ENCODE results near the gene LPCAT3.
"Not testable (repeated sequence)": the region's sequence is repeated elsewhere in the genome, so short reads cannot be mapped to it uniquely, and the experiment has no call there.

The LPCAT3 gene, protein sequence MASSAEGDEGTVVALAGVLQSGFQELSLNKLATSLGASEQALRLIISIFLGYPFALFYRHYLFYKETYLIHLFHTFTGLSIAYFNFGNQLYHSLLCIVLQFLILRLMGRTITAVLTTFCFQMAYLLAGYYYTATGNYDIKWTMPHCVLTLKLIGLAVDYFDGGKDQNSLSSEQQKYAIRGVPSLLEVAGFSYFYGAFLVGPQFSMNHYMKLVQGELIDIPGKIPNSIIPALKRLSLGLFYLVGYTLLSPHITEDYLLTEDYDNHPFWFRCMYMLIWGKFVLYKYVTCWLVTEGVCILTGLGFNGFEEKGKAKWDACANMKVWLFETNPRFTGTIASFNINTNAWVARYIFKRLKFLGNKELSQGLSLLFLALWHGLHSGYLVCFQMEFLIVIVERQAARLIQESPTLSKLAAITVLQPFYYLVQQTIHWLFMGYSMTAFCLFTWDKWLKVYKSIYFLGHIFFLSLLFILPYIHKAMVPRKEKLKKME
- total RNA-seq = 15.8 to 29.8 (median 20.2) reads per million in 9 experiments

DNA sequence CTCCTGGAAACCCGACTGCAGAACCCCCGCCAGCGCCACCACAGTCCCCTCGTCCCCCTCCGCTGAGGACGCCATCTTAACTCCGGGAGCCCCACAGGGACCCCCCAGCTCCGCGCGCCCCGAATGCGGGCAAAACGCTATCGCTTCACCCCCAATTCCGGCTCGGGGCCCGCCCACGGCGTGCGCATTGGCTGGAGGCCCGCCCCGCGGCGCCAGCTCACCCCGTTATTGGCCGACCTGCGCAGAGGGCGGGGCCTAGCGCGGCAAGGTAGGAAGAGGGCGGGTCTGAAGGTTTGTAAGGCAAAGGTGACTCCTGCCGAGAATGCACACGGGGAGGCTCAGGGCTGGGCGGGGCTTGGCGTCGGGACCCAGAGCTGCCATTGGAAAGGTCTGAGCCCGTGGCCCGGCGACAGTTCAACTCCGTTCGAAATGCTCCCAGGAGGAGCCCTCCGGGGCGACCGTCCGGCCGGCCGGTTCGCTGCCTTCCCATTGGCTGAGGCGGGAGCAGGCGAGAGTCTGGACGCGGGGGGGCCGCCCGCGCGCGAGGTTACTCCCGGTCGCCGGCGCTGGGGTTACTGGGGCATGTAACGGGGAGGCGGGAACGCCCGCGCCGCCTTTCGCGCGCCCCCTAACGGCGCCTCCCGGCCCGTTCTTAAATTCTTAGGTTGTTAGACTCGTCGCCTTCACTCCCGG lies at the start of gene LPCAT3:
TSS of gene LPCAT3 (minus strand) at position 127 of the 693 bp plus-strand sequence. CDS start at position 75, 52 bp downstream.
- Mint-ChIP-seq H3K27me3 (no peaks in the 10 kb centered on the region), H3K36me3 (ENCODE audit: insufficient read depth) (peaks cover 16% of the 10 kb centered on the region), H3K4me3 (peak within 1 kb of the TSS; percentile 85 to 89), H3K27ac (peak within 1 kb of the TSS; percentile 77 to 84), H3K4me1 (ENCODE audit: low read depth in 2 of 2) (peaks cover 10 to 28% of the 10 kb centered on the region in 2 donors), H3K9me3 (no peaks in the 10 kb centered on the region)
- ATAC-seq (replicated peaks) (peak; percentile 93), DNase-seq (peak; percentile 97 to 98 (median 97))

DNA sequence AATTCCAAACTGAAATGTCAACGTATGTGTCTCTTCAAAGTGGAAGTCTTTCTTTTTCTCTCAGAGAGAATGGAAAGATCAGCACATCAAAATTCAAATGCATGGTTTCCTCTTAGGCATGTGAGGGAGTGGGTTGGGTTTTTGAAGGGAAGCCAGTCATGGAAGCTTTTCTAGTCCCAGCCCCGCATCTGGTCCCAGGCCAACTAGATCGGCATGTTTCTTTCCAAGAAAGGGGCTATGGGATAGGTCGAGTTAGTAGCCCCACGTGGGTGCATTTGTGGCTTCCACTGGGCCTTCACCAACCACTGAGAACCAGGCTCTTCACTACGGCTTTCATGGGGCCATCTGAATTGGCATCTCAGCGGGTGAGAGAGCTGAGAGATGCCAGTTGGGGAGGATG lies 48.8 kb upstream of the LPCAT3 start:
- H3K27me3 Mint-ChIP-seq = peaks cover 38 to 58% of the 10 kb centered on the region in 2 donors
- no peak overlapping the region for H3K27ac Mint-ChIP-seq
- DNase-seq (no peak), ATAC-seq (replicated peaks) (no peak)
- no peaks in the 10 kb centered on the region for H3K36me3 Mint-ChIP-seq (ENCODE audit: insufficient read depth)
- no peaks in the 10 kb centered on the region for H3K9me3 Mint-ChIP-seq
- H3K4me3 Mint-ChIP-seq = no peak overlapping the region
- no peaks in the 10 kb centered on the region for H3K4me1 Mint-ChIP-seq (ENCODE audit: low read depth in 2 of 2)

DNA sequence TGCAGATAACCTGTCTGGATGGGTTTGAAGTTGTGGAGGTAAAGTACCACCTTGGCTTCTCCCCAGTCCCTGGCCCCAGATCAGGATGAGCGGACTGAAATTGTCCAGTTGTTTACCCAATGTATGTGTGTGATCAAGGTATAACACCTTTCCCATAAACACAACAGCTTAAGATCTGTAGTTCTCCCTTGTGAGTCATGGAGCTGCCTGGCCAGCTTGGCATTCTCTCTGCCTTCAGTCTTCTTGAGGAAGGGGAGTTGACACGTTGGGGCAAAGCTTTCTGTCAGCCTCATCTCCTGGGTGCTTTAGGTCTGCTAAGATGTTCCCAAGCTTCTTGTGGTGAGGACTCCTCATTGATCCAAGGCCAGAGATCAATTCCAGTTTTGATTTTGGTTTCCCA lies 48.3 kb upstream of the LPCAT3 start:
- H3K4me3 Mint-ChIP-seq = no peak overlapping the region
- no peak overlapping the region for H3K27ac Mint-ChIP-seq
- DNase-seq (no peak), ATAC-seq (replicated peaks) (no peak)
- no peaks in the 10 kb centered on the region for H3K4me1 Mint-ChIP-seq (ENCODE audit: low read depth in 2 of 2)
- peaks cover 33 to 58% of the 10 kb centered on the region in 2 donors for H3K27me3 Mint-ChIP-seq
- no peaks in the 10 kb centered on the region for H3K9me3 Mint-ChIP-seq
- H3K36me3 Mint-ChIP-seq (ENCODE audit: insufficient read depth) = no peaks in the 10 kb centered on the region

DNA sequence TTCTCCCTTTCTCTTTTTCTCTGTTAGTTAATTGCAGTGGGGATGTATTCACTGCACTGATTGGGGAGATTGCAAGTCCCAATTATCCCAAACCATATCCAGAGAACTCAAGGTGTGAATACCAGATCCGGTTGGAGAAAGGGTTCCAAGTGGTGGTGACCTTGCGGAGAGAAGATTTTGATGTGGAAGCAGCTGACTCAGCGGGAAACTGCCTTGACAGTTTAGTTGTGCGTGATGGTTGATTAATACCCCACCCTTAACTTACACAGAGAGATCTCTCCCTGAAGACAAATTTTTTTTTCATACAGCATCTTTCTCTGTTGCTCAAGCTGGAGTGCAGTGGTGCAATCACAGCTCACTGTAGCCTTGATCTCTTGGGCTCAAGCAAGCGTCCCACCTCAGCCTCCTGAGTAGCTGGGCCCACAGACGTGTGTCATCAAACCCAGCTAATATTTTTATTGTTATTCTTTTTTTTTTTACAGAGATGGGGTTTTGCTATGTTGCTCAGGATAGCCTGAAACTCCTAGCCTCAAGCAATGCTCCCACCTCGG lies 46.9 kb upstream of the LPCAT3 start:
- no peaks in the 10 kb centered on the region for H3K9me3 Mint-ChIP-seq
- DNase-seq (no peak), ATAC-seq (replicated peaks) (no peak)
- no peaks in the 10 kb centered on the region for H3K36me3 Mint-ChIP-seq (ENCODE audit: insufficient read depth)
- H3K4me3 Mint-ChIP-seq = no peak overlapping the region
- H3K27me3 Mint-ChIP-seq = peaks cover 42 to 58% of the 10 kb centered on the region in 2 donors
- no peak overlapping the region for H3K27ac Mint-ChIP-seq
- no peaks in the 10 kb centered on the region for H3K4me1 Mint-ChIP-seq (ENCODE audit: low read depth in 2 of 2)

DNA sequence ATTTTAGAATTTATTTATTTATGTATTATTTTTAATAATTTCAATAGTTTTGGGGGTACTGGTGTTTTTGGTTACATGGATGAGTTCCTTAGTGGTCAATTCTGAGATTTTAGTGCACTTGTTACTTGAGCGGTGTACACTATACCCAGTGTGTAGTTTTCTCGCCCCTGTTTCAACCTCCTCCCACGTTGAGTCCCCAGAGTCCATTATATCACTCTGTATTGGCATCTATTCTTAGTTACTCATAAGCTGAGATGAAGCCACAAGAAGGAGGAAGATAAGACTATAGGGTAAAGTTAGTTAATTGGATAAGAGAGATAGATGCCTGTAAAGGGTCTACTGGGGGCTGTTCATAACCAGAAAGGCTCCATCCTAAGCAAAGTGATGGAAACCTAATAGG lies 46.2 kb upstream of the LPCAT3 start:
- Mint-ChIP-seq H3K4me3 (no peak overlapping the region), H3K27ac (no peak overlapping the region), H3K27me3 (peaks cover 45 to 58% of the 10 kb centered on the region in 2 donors), H3K9me3 (no peaks in the 10 kb centered on the region), H3K36me3 (ENCODE audit: insufficient read depth) (no peaks in the 10 kb centered on the region), H3K4me1 (ENCODE audit: low read depth in 2 of 2) (no peaks in the 10 kb centered on the region)
- ATAC-seq (replicated peaks) (no peak), DNase-seq (no peak)

DNA sequence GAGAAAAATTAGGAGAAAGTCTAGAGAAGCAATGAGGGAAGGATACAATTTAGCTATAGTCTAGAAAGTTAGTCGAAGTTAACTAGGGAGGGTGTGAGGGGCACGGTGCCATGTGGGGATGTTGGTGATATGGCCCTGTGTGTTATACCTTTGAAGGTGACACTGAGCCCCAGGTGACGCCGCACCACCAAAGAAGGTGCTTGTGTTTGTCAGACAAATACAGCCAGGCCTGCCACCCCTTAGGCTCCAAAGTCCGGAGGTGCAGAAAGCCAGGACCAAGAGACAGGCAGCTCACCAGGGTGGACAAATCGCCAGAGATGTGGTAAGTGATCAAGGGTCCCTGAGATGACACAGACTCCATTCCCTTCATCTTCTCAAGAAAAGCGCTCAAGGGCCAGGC lies 43.3 kb upstream of the LPCAT3 start:
- ATAC-seq (replicated peaks) (no peak), DNase-seq (no peak)
- Mint-ChIP-seq H3K4me1 (ENCODE audit: low read depth in 2 of 2) (no peaks in the 10 kb centered on the region), H3K27ac (no peak overlapping the region), H3K36me3 (ENCODE audit: insufficient read depth) (no peaks in the 10 kb centered on the region), H3K4me3 (no peak overlapping the region), H3K27me3 (peaks cover 48 to 62% of the 10 kb centered on the region in 2 donors), H3K9me3 (no peaks in the 10 kb centered on the region)

DNA sequence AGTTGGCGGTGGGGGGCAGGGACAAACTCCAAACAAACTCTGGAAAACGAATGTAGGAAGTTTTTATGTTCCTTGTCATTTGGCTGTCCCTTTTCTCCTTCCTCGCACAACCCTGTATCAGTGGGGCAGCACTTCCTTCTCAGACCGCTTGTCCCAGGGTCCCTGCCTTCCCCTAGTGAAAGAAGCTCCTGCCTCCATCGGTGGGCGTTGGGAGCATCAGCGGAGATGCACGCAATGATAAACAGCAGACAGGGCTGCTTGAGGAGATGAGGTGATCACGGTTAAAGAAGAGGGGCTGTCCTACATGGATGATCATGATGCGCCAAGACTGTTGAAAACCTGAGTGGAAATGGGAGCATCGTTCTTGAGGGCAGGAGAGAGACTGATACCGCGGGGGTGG lies 42.9 kb upstream of the LPCAT3 start:
- DNase-seq = no peak
- H3K9me3 Mint-ChIP-seq = no peaks in the 10 kb centered on the region
- H3K4me1 Mint-ChIP-seq (ENCODE audit: low read depth in 2 of 2) = no peaks in the 10 kb centered on the region
- no peaks in the 10 kb centered on the region for H3K36me3 Mint-ChIP-seq (ENCODE audit: insufficient read depth)
- ATAC-seq (replicated peaks) = no peak
- H3K4me3 Mint-ChIP-seq = no peak overlapping the region
- peaks cover 50 to 63% of the 10 kb centered on the region in 2 donors for H3K27me3 Mint-ChIP-seq
- no peak overlapping the region for H3K27ac Mint-ChIP-seq

DNA sequence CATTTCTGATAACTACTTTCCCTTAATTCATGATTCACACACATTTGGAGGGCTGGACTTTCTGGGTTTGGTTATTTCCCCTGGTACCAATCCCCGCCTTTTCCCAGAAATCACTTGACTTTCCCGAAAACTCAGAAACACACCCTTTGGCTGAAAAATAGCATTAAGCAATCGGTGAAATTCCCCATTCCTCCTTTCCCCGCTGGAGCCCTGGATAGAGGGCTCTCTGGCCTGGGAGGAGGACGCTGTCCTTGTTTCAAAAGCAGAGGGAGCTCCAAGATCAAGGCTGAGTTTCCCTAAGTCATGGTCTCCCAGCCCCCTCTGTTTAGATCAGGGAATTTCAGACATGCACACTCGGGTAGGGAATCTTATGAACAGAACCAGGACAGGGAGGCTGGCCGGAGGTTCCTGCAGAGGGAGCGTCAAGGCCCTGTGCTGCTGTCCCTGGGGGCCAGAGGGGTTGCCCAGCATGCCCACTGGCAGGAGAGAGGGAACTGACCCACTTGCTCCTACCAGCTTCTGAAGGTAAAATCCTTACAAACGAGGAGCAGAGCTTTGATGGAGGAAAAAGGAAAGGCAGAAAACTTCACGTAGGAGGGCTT lies 42.2 kb upstream of the LPCAT3 start, which contains the start of gene C1S:
TSS of gene C1S (plus strand) at position 366 of the 602 bp plus-strand sequence. CDS start 1,195 bp downstream, outside the sequence.
- H3K27me3 Mint-ChIP-seq = peaks cover 52 to 70% of the 10 kb centered on the region in 2 donors
- H3K9me3 Mint-ChIP-seq = no peaks in the 10 kb centered on the region
- H3K27ac Mint-ChIP-seq = no peak within 1 kb of the TSS
- no peak for DNase-seq
- H3K36me3 Mint-ChIP-seq (ENCODE audit: insufficient read depth) = no peaks in the 10 kb centered on the region
- ATAC-seq (replicated peaks) = no peak
- H3K4me3 Mint-ChIP-seq = no peak within 1 kb of the TSS
- no peaks in the 10 kb centered on the region for H3K4me1 Mint-ChIP-seq (ENCODE audit: low read depth in 2 of 2)

DNA sequence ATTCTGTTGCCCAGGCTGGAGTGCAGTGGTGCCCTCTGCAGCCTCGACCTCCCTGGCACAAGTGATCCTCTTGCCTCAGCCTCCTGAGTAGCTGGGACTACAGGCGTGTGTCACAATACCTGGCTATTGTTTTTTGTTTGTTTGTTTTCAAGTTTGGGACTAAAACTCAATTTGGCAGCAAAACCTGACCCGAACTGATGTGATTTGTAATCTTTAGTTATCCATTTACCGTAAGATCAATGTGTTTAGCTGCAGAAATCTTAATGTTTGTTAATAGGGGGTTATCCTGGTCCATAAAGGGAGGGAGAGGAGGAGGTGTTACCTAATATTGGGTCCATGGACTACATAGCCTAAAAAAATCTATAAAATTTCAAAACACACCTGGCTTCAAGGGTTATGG lies 41.5 kb upstream of the LPCAT3 start:
- DNase-seq = no peak
- Mint-ChIP-seq H3K4me1 (ENCODE audit: low read depth in 2 of 2) (no peaks in the 10 kb centered on the region), H3K27me3 (peaks cover 58 to 77% of the 10 kb centered on the region in 2 donors), H3K4me3 (no peak overlapping the region), H3K9me3 (no peaks in the 10 kb centered on the region), H3K27ac (no peak overlapping the region), H3K36me3 (ENCODE audit: insufficient read depth) (no peaks in the 10 kb centered on the region)
- ATAC-seq (replicated peaks) = no peak

DNA sequence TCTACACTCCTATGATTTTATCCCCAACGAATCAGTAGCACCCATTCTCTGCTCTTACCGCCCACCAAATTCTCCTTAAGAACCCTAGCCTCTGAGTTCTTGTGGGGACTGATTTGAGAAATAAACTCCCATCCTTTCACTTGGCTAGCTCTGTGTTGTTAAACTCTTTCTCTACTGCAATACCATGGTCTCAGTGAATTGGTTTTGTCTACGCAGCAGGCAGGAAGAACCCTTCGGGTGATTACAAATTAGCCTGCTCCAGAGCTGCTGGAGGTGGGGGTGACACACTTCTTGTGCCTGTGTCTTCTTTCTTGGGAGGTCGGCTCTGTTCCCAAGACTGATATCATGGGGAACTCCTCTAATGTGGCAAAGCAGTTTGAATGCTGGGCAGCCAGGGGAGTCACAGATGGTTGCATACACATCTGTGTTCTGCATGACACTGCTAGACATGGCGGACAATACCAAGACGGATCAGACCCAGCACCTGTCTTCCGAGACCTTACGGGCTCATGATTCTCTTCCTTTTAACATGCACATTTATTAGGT lies 40.6 kb upstream of the LPCAT3 start:
- peaks cover 62 to 85% of the 10 kb centered on the region in 2 donors for H3K27me3 Mint-ChIP-seq
- H3K4me1 Mint-ChIP-seq (ENCODE audit: low read depth in 2 of 2) = no peaks in the 10 kb centered on the region
- no peaks in the 10 kb centered on the region for H3K9me3 Mint-ChIP-seq
- DNase-seq (no peak), ATAC-seq (replicated peaks) (no peak)
- H3K36me3 Mint-ChIP-seq (ENCODE audit: insufficient read depth) = no peaks in the 10 kb centered on the region
- H3K4me3 Mint-ChIP-seq = no peak overlapping the region
- H3K27ac Mint-ChIP-seq = no peak overlapping the region

DNA sequence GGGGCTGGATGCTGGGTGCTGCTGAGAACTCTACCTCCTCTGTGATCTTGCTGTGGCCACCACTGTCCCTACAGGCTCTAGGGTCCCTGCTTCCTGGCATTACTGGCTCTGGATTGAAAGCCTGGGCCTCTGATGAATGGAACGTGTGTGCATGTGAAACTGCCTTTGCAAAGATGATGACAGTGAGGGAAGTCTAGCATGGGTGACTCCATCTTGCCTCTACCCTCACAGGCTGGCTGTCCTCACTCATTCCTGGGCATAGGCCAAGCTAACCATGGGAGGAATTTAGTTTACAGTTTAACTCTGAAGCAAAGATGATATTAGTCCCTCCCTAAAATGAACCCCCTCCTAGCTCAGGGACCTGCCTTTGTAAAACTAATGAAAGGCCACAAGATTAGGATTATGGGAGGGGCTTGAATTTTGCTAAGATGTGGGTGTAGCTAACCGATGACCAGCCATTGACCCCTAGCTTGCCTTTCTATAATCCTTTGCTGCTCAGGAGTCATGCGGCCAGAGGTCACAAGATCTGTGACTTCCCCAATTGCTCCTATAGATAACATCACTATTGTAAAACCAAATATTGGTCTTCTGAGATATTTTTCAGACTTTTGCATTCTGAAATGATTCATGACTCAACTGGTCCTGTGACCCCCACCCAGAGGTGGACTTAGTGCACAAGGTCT lies 40.0 kb upstream of the LPCAT3 start:
- H3K27ac Mint-ChIP-seq = no peak overlapping the region
- no peaks in the 10 kb centered on the region for H3K4me1 Mint-ChIP-seq (ENCODE audit: low read depth in 2 of 2)
- ATAC-seq (replicated peaks) = no peak
- no peaks in the 10 kb centered on the region for H3K9me3 Mint-ChIP-seq
- no peak overlapping the region for H3K4me3 Mint-ChIP-seq
- no peaks in the 10 kb centered on the region for H3K36me3 Mint-ChIP-seq (ENCODE audit: insufficient read depth)
- no peak for DNase-seq
- H3K27me3 Mint-ChIP-seq = peaks cover 67 to 89% of the 10 kb centered on the region in 2 donors

DNA sequence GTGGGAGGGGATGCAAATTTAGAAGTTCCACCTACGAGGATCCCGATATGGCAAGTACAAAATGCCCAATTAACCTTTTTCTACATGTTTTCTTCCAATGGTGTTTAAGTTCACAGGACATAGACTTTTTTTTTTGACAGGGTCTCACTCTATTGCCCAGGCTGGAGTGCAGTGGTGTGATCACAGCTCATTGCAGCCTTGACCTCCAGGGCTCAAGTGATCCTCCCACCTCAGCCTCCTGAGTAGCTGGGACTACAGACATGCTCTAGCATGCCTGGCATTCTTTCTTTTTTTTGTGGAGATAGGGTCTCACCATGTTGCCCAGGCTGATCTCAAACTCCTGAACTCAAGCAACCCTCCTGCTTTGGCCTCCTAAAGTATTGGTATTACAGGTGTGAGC lies 37.5 kb upstream of the LPCAT3 start:
- not testable (repeated sequence) for H3K36me3 Mint-ChIP-seq (ENCODE audit: insufficient read depth); DNase-seq; H3K27ac Mint-ChIP-seq; H3K9me3 Mint-ChIP-seq; H3K4me3 Mint-ChIP-seq; H3K4me1 Mint-ChIP-seq (ENCODE audit: low read depth in 2 of 2); ATAC-seq (replicated peaks)
- peaks cover 71 to 73% of the 10 kb centered on the region in 2 donors for H3K27me3 Mint-ChIP-seq

All from effector memory CD8-positive, alpha-beta T cell (primary cell).